HepG2 (cell line): ENCODE results near the gene SYCE1L. TPM values are rescaled to one million over a fixed set of nuclear protein-coding genes. Genes with fewer than 3 reads are reported as not detected.

Experiments used
- ATAC-seq: fragments of 200-7000 bp; cut with Tn5 transposase; 3 replicates; pipeline ENCODE4 v1.9.1; 2020; ENCODE audit warnings: mild to moderate bottlenecking, moderate library complexity
- BruUV-seq: library from RNA; stranded (reverse); fragments of 400-500 nt; replicated peaks from 2 replicates; lab custom pipeline; 2021; lab: Mats Ljungman, UMichigan
- CTCF ChIA-PET: fragments of 300-600 bp; formaldehyde crosslinking; extraction: SDS; loops from one replicate; lab custom pipeline; 2021; ENCODE audit warnings: low total read pairs, inconsistent platforms, low intra/inter-chr PET ratio; lab: Yijun Ruan, JAX
- POLR2A ChIA-PET: fragments of 350-600 bp; sonication (Branson Sonifier 250); formaldehyde crosslinking; loops from one replicate; lab custom pipeline; 2020; ENCODE audit warnings: antibody characterized with exemption, inconsistent platforms; lab: Yijun Ruan, JAX
- DNase-seq: peaks from one replicate; pipeline ENCODE4 v3.0.0-alpha.2; 2015; ENCODE audit warnings: low spot score
- FAIRE-seq: peaks from 3 replicates; lab custom pipeline; 2011; peaks lifted over from hg19 to GRCh38; lab: Jason Lieb, UNC
- H2AFZ ChIP-seq: one replicate; pipeline ENCODE4 v1.6.1; 2011; ENCODE audit warnings: low read length, inconsistent platforms
- H3K27ac ChIP-seq: fragments of 300-600 bp; 3 replicates; pipeline ENCODE4 v1.8.0; 2011; ENCODE audit warnings: mixed run types, mild to moderate bottlenecking, mixed read lengths, low read length, inconsistent platforms; ENCODE audit not compliant: insufficient read depth; ENCODE audit errors: extremely low read length
- H3K27me3 ChIP-seq, 2 experiments: fragments of 200-600 bp in 1 of 2; 2 replicates in 1 of 2; 3 replicates in 1 of 2; pipeline versions ENCODE4 v1.6.0 to v1.8.0; 2011; ENCODE audit warnings: low read length in 2 of 2, mild to moderate bottlenecking in 2 of 2, moderate library complexity in 2 of 2, inconsistent platforms in 1 of 2; ENCODE audit not compliant: insufficient read depth in 2 of 2, control insufficient read depth in 1 of 2
- H3K36me3 ChIP-seq, 2 experiments: fragments of 200-600 bp in 1 of 2; replicated peaks in 1 of 2; 2 replicates in 1 of 2; 3 replicates in 1 of 2; pipeline versions ENCODE4 v1.5.1 to v1.8.0; 2011; ENCODE audit warnings: low read length in 2 of 2, inconsistent platforms in 1 of 2; ENCODE audit not compliant: insufficient read depth in 2 of 2, control insufficient read depth in 1 of 2
- H3K4me1 ChIP-seq: 2 replicates; pipeline ENCODE4 v1.5.1; 2012; ENCODE audit warnings: low read length, inconsistent platforms; ENCODE audit not compliant: insufficient read depth
- H3K4me2 ChIP-seq: 2 replicates; pipeline ENCODE4 v1.6.0; 2011; ENCODE audit warnings: low read depth, low read length, inconsistent platforms
- H3K4me3 ChIP-seq, 3 experiments: fragments of 200-600 bp in 1 of 3; sonication (generic), shearing (Covaris generic) in 1 of 3; replicated peaks in 1 of 3; 2 replicates each; pipeline ENCODE4 v1.5.1; 2011 to 2016; ENCODE audit warnings: low read length in 3 of 3, inconsistent platforms in 2 of 3, low read depth in 2 of 3, mild to moderate bottlenecking in 2 of 3, control low read depth in 1 of 3, mixed read lengths in 1 of 3; ENCODE audit not compliant: insufficient read depth in 1 of 3
- H3K79me2 ChIP-seq: one replicate; pipeline ENCODE4 v1.6.1; 2011; ENCODE audit warnings: low read length, inconsistent platforms; ENCODE audit not compliant: insufficient read depth
- H3K9ac ChIP-seq: 2 replicates; pipeline ENCODE4 v1.6.0; 2011; ENCODE audit warnings: mild to moderate bottlenecking, low read depth, low read length, inconsistent platforms; ENCODE audit not compliant: insufficient read depth
- H3K9me3 ChIP-seq: 2 replicates; pipeline ENCODE4 v1.5.1; 2012; ENCODE audit warnings: mild to moderate bottlenecking, low read length
- H4K20me1 ChIP-seq: 2 replicates; pipeline ENCODE4 v1.6.0; 2011; ENCODE audit warnings: inconsistent platforms, mild to moderate bottlenecking, low read length, moderate library complexity; ENCODE audit not compliant: insufficient read depth
- RAD51 ChIP-seq: fragments of 450-650 bp; IDR thresholded peaks from 2 replicates; pipeline ENCODE4 v1.6.1; 2016; ENCODE audit warnings: borderline replicate concordance
- RORA ChIP-seq: sonication (generic); formaldehyde crosslinking; IDR thresholded peaks from 2 replicates; pipeline ENCODE4 v1.5.0; 2020; ENCODE audit warnings: mild to moderate bottlenecking, missing genetic modification reagents, moderate library complexity
- WGBS: methylation state at CpG from one replicate; pipeline ENCODE4 v1.1.6; 2017; ENCODE audit warnings: low lambda C conversion rate; 5-methylcytosine and 5-hydroxymethylcytosine counted together
- in situ Hi-C: cut with HindIII; loops from 2 replicates; pipeline ENCODE4 v1.10.0; 2017; ENCODE audit warnings: low pct_unique_long_range_greater_than_20kb; ENCODE audit not compliant: extremely low pct_ligation_motif_present
- intact Hi-C: fragments of 100-400 bp; cut with micrococcal nuclease; formaldehyde crosslinking; loops from one replicate; pipeline ENCODE4 v1.10.0; 2022; ENCODE audit not compliant: unreplicated experiment
- polyA plus RNA-seq, 8 experiments: library from polyadenylated mRNA; depleted of rRNA in 3 of 8; stranded (reverse) in 7 of 8; unstranded in 1 of 8; fragments of >200 nt; fragmentation: Illumina TruSeq in 4 of 8; extraction: Trizol in 4 of 8; gene quantifications; 2 replicates each; pipeline versions ENCODE4 v1.2.1 to v1.2.3, GENCODE V29; 2011 to 2016; ENCODE audit warnings: low read depth in 4 of 8, missing spikeins in 1 of 8, mixed read lengths in 1 of 8; ENCODE audit not compliant: insufficient read depth in 1 of 8
- total RNA-seq, 5 experiments: library from RNA; depleted of rRNA; stranded (reverse); fragments of >200 nt; fragmentation: Illumina TruSeq; extraction: Trizol; gene quantifications; 2 replicates each; pipeline ENCODE4 v1.2.3, GENCODE V29; 2016; ENCODE audit warnings: low read depth in 1 of 5
- TF ChIP-seq, protein P1 (sequence below), 2 experiments: sonication (generic) in 1 of 2; formaldehyde crosslinking in 1 of 2; IDR thresholded peaks; 2 replicates each; pipeline versions ENCODE4 v1.5.1 to v1.6.1; 2011 to 2020; ENCODE audit warnings: borderline replicate concordance in 1 of 2, low read depth in 1 of 2, low read length in 1 of 2, mild to moderate bottlenecking in 1 of 2, missing genetic modification reagents in 1 of 2, moderate library complexity in 1 of 2

Gene SYCE1L
- total and polyA plus RNA-seq, 2 of the 13 experiments (the other 11 are each of a cell fraction or from before 2014, with no cell fraction given): 0.22 TPM; not detected in 1

DNA sequence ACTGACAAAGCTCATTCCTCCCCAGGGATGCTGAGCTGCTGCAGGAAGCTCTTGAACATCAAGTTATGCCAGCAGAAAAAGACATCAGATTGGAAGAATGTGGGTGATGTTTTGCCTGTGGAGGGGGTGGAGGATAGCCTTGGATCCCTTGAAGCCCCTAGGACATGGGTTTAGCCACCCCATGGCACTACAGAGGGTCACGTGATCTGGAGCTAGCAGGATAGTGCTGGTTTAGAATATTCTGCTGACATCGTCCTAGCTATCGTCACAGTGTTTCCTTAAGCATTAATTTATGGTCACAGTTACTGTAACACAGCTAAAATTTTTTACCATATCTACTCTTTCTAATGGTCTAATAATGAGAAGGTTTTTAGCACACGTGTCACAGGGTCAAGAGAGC lies 28.4 kb upstream of the SYCE1L start:
- CTCF ChIA-PET: interaction anchor here (1.3 to 4.1 kb wide), 2 partner anchors 891 to 1382 kb away, joined by 4 to 37 read pairs; no protein-coding TSS in a partner anchor
- no peak for DNase-seq

More for the DNA sequence above, 28.4 kb upstream of the SYCE1L start:
- in situ Hi-C loops (loop anchor here (5.0 to 25.0 kb wide), 3 partner anchors 509 to 1384 kb away; partner anchors contain the start of gene CNTNAP4), intact Hi-C loops (loop anchor here (1.0 to 5.0 kb wide), 3 partner anchors 319 to 1382 kb away; no protein-coding TSS in a partner anchor)
- no peak overlapping the region for H3K4me3 ChIP-seq
- H3K27ac ChIP-seq: no peak overlapping the region
- no peaks in the 10 kb centered on the region for H3K4me1 ChIP-seq
- H4K20me1 ChIP-seq: no peaks in the 10 kb centered on the region
- 33% methylated on average over 4 of the region's 4 CpGs for WGBS
- no peak for FAIRE-seq
- H3K9ac ChIP-seq: no peak overlapping the region
- no peak overlapping the region for H2AFZ ChIP-seq
- no peaks in the 10 kb centered on the region for H3K27me3 ChIP-seq
- POLR2A ChIA-PET: no interaction called here
- H3K36me3 ChIP-seq: no peaks in the 10 kb centered on the region
- no TSS peak for BruUV-seq
- no peak for ATAC-seq
- no peaks in the 10 kb centered on the region for H3K9me3 ChIP-seq
- TF ChIP-seq RAD51 (peak; percentile 79), RORA (CRISPR knock-in tag) (no peak)
- TF ChIP-seq, protein P1, sequence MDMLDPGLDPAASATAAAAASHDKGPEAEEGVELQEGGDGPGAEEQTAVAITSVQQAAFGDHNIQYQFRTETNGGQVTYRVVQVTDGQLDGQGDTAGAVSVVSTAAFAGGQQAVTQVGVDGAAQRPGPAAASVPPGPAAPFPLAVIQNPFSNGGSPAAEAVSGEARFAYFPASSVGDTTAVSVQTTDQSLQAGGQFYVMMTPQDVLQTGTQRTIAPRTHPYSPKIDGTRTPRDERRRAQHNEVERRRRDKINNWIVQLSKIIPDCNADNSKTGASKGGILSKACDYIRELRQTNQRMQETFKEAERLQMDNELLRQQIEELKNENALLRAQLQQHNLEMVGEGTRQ (IDR thresholded peaks at IDR 0.05; ENCODE audit: low read depth, low read length): peak; percentile 70
- TF ChIP-seq, protein P1 (CRISPR knock-in tag; IDR thresholded peaks at IDR 0.05; ENCODE audit: borderline replicate concordance): no peak; the same call in 1 of the 2 replicates
- no peak overlapping the region for H3K4me2 ChIP-seq
- no peaks in the 10 kb centered on the region for H3K79me2 ChIP-seq
